GM12891 (cell line): ENCODE data around the gene CORO2B.

ENCODE experiments used
- DNase-seq: peaks from one replicate; pipeline ENCODE4 v3.0.0; 2011; ENCODE audit warnings: low spot score; ENCODE audit not compliant: insufficient read length
- FAIRE-seq: peaks from 2 replicates; lab custom pipeline; 2011; peaks lifted over from hg19 to GRCh38; lab: Jason Lieb, UNC
- PAX5 ChIP-seq: IDR thresholded peaks from 2 replicates; pipeline ENCODE4 v1.6.1; 2011; ENCODE audit warnings: low read length, moderate library complexity, mild to moderate bottlenecking; ENCODE audit not compliant: insufficient read depth, severe bottlenecking
- POLR2A ChIP-seq: IDR thresholded peaks from 2 replicates; pipeline ENCODE4 v1.6.1; 2011; ENCODE audit warnings: low read depth, low read length, control low read depth
- POLR2AphosphoS5 ChIP-seq: IDR thresholded peaks from 2 replicates; pipeline ENCODE4 v1.6.1; 2011; ENCODE audit warnings: low read depth, low read length, control low read depth
- POU2F2 ChIP-seq: IDR thresholded peaks from 2 replicates; pipeline ENCODE4 v1.6.1; 2011; ENCODE audit warnings: low read depth, mild to moderate bottlenecking, control low read depth, low read length, moderate library complexity
- SPI1 ChIP-seq: IDR thresholded peaks from 2 replicates; pipeline ENCODE4 v1.6.1; 2011; ENCODE audit warnings: low read depth, low read length, control low read depth
- TAF1 ChIP-seq: IDR thresholded peaks from 2 replicates; pipeline ENCODE4 v1.6.1; 2011; ENCODE audit warnings: low read depth, low read length, control low read depth

CORO2B gene

GRCh38 chr15:68571582-68571981 is 7.2 kb upstream of the CORO2B start:
- no peak for TF ChIP-seq POU2F2
- TF ChIP-seq PAX5 = no peak
- no peak for TF ChIP-seq SPI1
- TF ChIP-seq POLR2AphosphoS5 = no peak
- TF ChIP-seq TAF1 = no peak
- no peak for TF ChIP-seq POLR2A
- FAIRE-seq (no peak), DNase-seq (no peak)

- no peak for FAIRE-seq
- DNase-seq = no peak
These were observed 6.5 kb upstream of the CORO2B start for GRCh38 chr15:68572309-68572708.

GRCh38 chr15:68572921-68573320 is 5.9 kb upstream of the CORO2B start:
- no peak for DNase-seq
- FAIRE-seq = no peak
- no peak for TF ChIP-seq TAF1
- TF ChIP-seq SPI1 = no peak
- no peak for TF ChIP-seq POU2F2
- TF ChIP-seq POLR2AphosphoS5 = no peak
- no peak for TF ChIP-seq POLR2A
- TF ChIP-seq PAX5 = no peak

More at GRCh38 chr15:68572309-68572708, 6.5 kb upstream of the CORO2B start:
- TF ChIP-seq TAF1 (no peak), POLR2A (no peak), SPI1 (no peak), PAX5 (no peak), POU2F2 (no peak), POLR2AphosphoS5 (no peak)

DNA sequence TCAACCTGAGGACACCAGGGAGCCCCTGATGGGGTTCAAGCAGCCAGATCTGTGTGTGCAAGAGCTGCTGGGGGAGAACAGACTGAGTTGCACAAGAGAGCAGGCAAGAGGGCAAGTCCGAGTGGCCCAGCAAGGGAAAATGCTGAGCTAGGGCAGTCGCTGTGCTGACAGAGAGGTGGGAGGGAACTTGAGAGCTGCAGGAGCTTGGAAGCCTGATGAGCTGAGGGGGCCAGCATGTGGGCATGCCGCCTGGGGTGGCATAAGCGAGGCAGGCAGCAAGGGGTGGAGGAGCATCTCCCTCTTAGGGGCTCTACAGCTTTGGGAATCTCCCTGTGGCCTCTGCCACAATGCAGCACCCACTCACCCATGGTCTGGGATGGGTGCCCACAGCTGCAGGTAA is 4.7 kb upstream of the CORO2B start:
- DNase-seq (no peak), FAIRE-seq (no peak)
- TF ChIP-seq TAF1 = no peak
- TF ChIP-seq SPI1 = no peak
- TF ChIP-seq POLR2AphosphoS5 = no peak

DNA sequence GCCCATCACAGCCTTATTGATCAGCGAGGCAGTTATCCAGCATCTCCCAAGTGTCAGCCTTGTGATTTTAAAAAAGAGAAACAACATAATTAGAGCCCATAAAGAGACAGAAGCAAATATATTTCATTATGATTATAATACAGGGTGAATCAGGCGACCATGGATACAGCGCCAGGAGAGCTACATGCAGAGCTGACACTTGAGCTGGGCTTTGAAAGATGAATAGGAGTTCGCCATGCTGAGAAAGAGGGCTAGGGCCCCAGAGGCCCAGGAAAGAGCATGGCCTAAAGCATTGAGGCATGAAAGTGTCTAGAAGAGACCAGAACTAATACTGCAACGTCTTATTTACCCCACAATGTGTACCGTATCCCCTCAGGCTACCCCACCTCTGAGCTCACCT is 4.2 kb upstream of the CORO2B start:
- FAIRE-seq (no peak), DNase-seq (no peak)
- TF ChIP-seq PAX5 (no peak), POLR2AphosphoS5 (no peak), TAF1 (no peak)

DNA sequence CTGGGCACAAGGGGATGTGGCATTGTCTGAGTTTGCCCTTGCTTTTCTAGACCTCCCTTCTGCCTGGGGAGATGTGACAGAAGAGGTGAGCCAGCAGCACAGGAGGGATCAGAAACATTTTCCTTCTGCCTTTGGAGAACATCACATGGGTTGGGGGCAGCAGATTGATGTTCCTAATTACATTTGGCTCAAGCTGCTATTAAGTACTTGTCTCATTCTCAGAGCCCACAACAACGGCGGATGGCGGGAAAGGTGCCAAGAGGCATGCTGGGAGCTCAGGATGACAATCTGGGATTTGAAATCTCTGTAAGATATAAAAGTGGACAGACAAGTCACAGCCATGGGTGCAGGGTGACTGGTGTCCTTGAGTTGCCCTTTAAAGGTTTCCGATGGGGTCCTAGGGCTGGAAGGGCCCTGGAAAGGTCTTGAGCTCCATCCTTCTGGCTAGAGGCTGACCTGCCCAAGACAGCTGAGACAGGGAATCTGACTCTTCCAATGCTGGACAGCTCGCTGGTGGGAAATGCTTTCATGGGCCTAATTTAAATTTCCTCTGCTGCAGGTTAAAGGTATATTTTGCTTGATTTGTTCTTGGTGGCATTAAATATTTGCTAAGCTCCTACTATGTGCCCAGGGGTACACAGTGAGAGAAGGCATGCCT is 2.4 kb upstream of the CORO2B start:
- no peak for FAIRE-seq
- no peak for TF ChIP-seq POLR2AphosphoS5
- DNase-seq = no peak

GRCh38 chr15:68578175-68578979 is 416 bp upstream of the CORO2B start:
- TF ChIP-seq POU2F2 = no peak
- TF ChIP-seq PAX5 = no peak
- TF ChIP-seq POLR2A = no peak
- no peak for TF ChIP-seq SPI1
- no peak for TF ChIP-seq POLR2AphosphoS5
- no peak for TF ChIP-seq TAF1
- FAIRE-seq (no peak), DNase-seq (no peak)

DNA sequence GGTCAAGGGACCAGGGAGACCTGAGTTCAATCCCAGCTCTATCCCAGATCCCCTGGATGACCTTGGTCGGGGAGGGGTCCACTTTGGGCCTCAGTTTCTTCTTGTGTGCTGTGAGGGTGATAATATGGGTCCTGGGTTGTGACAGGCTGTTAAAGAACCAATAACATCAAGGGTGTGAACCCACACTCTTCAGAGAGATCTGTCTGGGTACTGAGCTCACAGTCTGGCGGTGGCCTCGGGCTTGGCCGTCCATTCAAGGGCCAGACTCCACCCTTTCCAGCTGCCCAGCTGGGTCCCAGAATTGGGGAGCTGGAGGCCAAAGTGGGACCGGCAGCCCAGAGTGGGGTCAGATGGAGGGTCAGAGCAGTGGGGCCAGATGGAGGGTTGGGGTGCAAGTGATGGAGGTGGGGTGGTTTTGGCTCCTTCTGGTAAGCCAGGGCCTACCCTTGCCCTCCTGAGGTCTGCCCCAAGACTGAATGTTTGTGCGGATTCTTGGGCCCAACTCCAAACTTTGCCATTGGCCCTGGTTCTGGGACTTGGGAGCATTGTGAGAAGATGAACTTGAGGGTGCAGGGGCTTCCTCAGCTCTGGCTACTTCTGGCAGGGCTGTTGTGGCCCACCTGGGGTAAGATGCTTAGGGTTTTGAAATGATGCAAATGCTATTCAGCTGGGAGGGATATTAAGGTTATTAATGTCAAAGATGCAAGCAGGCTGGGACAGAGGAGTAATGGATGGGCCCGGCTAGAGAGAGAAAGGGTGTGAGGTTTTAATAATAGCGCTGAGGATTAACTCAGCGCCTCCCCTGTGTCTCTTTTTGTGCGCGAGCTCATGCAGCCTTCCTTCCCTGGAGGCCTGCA is 1.5 kb downstream of the CORO2B start:
- TF ChIP-seq POU2F2 (no peak), PAX5 (no peak), POLR2AphosphoS5 (no peak), POLR2A (no peak), SPI1 (no peak), TAF1 (no peak)
- no peak for DNase-seq
- FAIRE-seq = no peak

DNA sequence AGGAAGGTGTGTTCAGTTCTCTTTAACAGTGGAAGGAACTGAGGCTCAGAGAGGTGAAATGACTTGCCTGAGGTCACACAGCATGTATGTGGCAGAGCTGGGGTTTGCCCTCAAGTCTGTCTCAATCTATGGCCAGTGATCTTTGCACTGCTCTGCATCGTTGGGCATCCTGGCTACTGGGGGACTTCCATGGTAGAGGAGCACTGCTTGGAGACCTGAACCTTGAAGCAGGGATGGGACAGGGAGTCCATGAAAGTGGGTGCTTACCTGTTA is 2.0 kb downstream of the CORO2B start:
- DNase-seq (no peak), FAIRE-seq (no peak)
- no peak for TF ChIP-seq POLR2AphosphoS5
- TF ChIP-seq POLR2A = no peak
- no peak for TF ChIP-seq TAF1
- TF ChIP-seq POU2F2 = no peak
- no peak for TF ChIP-seq PAX5
- TF ChIP-seq SPI1 = no peak
